OCI-M2 (cell line): Measurements from ENCODE around the gene PPP3CA.

Source experiments
- DNase-seq: peaks from one replicate; lab custom pipeline; 2025; ENCODE audit not compliant: unreplicated experiment; lab: John Stamatoyannopoulos, UW

PPP3CA gene

DNA sequence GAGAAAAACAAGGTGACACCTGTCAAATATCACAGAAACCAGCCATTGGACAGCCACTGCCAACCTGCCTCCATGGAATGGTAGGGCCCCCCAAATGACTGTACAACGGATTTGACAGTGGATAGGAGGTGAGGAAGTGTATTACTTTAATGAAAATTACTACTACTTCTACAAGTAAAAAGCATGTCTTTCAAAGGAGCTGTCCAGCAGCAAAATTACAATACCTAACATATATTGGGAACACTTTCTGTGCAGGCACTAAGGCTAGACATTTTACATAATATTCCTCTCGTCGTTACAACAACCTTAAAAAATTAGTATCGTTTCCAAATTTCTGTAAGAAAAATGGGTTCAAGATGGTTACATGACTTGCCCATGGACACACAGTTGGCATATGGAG, 14.9 kb downstream of the PPP3CA start:
- no peak for DNase-seq

DNA sequence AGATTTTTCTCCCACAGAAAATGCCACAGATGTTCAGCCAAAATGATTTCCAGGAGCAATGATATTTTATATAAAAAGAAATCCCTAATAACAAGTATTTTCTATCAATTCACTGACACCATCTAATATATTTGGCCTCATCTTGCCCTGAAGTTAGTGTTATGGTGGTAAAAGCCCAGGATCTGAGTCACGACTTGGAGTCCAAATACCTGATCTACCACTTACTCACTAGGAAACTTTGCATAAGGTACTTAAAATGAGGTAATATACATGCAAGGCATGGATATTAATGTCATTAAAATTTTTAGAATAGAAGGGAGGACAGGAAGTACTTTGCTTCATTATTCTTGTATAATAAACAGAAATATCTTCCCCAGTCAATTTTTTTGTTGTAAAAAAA, 16.3 kb downstream of the PPP3CA start:
- DNase-seq: no peak

GRCh38 chr4:101329592-101329991, 17.7 kb downstream of the PPP3CA start:
- DNase-seq: no peak

DNA sequence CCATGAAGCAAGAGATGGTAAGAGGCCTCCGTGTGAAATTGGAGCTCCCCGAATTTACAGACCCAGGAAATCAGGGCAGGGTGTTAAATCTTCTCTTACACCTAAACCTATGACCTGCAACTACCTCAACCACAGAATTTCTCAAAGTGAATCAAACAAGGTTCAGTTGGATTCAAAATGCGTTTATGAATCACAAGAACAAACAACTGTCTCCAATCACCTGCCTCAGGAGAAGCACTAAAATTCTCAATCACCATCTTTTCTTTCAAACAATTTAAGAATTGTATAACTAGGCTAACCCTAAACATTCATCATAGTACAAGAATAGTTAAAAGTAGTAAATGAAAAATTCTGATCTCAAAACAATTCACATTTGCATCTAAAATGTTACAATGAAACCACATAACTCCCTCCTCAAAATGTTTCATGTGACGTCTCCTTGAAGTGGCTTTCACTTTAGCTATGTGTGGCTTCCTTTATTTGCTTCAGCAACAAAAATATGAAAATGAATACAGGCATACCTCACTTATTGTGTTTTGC, 19.2 kb downstream of the PPP3CA start:
- no peak for DNase-seq

DNA sequence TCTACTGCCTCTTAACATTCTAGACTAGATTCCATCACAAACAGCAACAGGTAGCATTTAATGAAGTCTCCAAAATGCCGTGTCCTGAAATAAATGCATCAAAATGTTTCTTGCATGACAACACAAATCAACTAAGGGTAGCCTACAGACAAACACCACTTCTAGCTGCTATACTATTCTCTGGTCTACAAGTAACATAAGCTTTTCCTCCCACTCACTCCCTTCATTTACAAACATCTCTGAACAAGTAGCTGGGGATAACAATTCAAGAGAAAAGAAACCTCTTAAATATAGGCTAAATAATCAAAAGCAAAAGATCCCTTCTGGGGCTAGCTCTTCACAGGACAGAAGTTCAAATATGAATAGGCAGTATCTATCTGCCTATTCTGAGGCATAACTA, 20.8 kb downstream of the PPP3CA start:
- no peak for DNase-seq

GRCh38 chr4:101322743-101323142, 24.6 kb downstream of the PPP3CA start:
- DNase-seq: no peak

GRCh38 chr4:101321481-101322042, 25.8 kb downstream of the PPP3CA start:
- DNase-seq: no peak

DNA sequence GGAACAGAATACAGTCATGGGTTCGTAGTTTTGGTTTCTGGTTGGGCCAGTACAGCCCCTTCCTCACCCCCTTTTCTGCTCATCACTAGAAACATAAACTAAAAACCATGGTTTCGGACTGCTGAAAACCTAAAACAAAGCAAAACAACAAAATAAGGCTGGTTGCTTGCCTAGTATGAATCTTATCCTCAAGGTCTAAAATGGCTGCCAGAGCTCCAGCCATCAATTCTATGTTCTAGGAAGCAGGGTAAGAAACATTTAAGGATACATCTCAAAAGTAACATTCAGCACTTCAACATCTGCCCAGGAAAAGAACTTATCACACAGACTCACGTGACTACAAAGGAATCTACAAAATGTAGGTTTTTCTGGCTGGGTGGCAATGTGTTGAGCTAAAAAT, 31.5 kb downstream of the PPP3CA start:
- DNase-seq: no peak

- DNase-seq: no peak
These were observed 32.3 kb downstream of the PPP3CA start for GRCh38 chr4:101315041-101315440.

- no peak for DNase-seq
These were observed 37.4 kb downstream of the PPP3CA start for GRCh38 chr4:101309925-101310324.

DNA sequence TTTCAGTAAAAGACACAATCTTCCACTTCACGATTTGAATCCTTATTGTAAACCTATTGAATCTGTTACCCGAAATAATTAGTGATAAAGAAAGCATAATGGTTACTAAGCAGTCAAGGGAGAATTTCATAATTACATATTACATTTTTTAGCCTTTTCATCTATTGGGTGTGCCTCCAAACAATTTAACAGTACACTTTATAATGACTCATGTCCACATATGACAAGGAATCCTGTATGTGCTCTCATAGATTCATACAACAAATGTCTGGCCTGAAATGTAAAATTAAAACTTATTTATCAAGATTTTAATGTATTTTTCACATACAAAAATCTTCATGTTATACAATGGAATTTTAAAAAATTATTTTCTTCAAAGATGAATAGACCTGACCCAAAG, 39.4 kb downstream of the PPP3CA start:
- no peak for DNase-seq

- DNase-seq: no peak
These were observed 40.3 kb downstream of the PPP3CA start for GRCh38 chr4:101306764-101307615.

DNA sequence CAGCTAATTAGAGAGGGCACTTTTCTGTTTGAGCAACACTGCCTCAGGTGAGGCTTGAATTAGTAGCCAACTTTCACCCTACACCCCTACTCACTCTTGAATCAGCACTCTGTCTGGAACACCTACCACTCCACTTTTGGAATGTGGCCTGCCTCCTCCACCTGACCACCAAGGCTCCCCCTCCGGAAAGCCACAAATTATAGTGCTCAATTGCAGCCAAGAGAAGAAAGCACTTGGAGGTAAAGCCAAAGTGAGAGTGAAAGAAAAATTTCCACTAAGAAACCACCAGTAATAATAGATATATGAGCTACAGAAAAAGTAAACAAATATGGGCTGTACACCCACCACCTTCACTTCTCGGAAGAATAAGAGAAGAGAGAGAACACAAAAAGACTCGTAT, 41.1 kb downstream of the PPP3CA start:
- DNase-seq: no peak

DNA sequence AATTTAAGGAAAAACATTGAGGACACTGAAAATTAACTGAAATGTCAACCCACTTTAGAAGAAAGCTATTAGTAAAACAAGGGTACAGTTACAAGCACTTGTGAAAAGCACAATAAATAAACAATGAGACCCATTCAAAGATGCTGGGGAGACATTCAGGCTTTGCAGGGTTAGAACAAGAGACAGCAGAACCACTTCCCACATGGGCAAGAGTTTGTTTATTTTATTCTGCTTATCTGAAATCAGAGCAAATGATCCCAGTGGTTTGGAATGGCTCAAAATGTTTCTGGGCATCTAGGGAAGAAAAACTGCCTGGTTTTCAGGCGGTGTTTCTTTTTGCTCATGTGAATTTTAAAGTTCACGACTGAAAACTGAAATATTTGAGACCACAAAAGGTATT, 42.4 kb downstream of the PPP3CA start:
- DNase-seq: no peak

GRCh38 chr4:101299899-101300540, 47.3 kb downstream of the PPP3CA start:
- DNase-seq: no peak

- DNase-seq: no peak
These were observed 48.3 kb downstream of the PPP3CA start for GRCh38 chr4:101299021-101299420.

- DNase-seq: no peak
These were observed 51.6 kb downstream of the PPP3CA start for GRCh38 chr4:101295691-101296090.

GRCh38 chr4:101294597-101294996, 52.7 kb downstream of the PPP3CA start:
- no peak for DNase-seq

- no peak for DNase-seq
These were observed 54.4 kb downstream of the PPP3CA start for GRCh38 chr4:101292901-101293300.

DNA sequence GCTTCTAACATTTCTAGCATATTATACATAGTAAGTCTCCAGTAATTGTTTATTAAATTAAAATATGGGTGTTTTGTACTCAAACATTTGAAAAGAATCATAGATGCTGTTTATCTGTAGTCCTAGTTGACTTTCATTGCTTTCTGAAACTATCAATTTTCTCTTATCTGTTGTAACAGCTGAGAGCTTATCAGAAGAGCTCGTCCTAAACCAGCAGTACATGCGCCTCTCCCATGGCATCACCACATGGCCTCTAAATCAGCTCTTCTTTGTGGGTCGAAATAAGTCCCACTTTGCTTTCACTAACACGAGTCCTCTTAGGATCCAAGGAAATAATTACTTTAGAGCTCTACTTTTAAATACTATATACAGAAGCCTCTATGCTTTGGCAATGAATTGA, 55.1 kb downstream of the PPP3CA start:
- no peak for DNase-seq

- no peak for DNase-seq
These were observed 56.1 kb downstream of the PPP3CA start for GRCh38 chr4:101291198-101291597.

DNA sequence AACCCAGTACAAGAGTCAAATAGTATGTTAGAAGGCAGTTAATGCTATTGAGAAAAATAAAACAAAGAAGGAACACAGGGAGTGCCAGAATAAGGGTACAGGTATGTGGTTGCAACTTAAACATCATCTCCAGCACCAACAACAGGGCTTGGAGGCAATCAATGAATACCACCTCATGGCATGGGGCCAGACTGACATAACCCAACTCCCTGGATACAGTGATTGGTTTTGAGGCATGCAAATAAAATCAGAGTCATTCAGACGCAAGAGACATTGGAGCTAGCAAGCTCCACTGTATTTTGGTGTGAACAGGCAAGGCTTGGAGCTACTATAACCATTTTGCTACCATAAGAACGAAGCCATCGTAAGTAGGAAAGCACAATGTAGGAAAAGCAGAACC, 56.7 kb downstream of the PPP3CA start:
- DNase-seq: no peak
